Ishikawa (cell line): ENCODE results near the gene WWOX.

Experiments
- CEBPB ChIP-seq: IDR thresholded peaks from 2 replicates; pipeline ENCODE4 v1.6.1; 2012
- CREB1 ChIP-seq: IDR thresholded peaks from 2 replicates; pipeline ENCODE4 v1.6.1; 2012; ENCODE audit warnings: low read depth
- EGR1 ChIP-seq: IDR thresholded peaks from 2 replicates; pipeline ENCODE4 v1.6.1; 2012
- EP300 ChIP-seq: IDR thresholded peaks from 2 replicates; pipeline ENCODE4 v1.6.1; 2012; ENCODE audit warnings: borderline replicate concordance
- FOXM1 ChIP-seq: IDR thresholded peaks from 2 replicates; pipeline ENCODE4 v1.6.1; 2012; ENCODE audit warnings: low read depth, borderline replicate concordance
- NFIC ChIP-seq: IDR thresholded peaks from 2 replicates; pipeline ENCODE4 v1.6.1; 2012
- RAD21 ChIP-seq: IDR thresholded peaks from 2 replicates; pipeline ENCODE4 v1.6.1; 2012; ENCODE audit warnings: low read depth
- REST ChIP-seq: IDR thresholded peaks from 2 replicates; pipeline ENCODE4 v1.6.1; 2012; ENCODE audit warnings: low read depth, mild to moderate bottlenecking
- TAF1 ChIP-seq: IDR thresholded peaks from 2 replicates; pipeline ENCODE4 v1.6.1; 2012; ENCODE audit warnings: low read depth, mild to moderate bottlenecking
- TCF12 ChIP-seq: IDR thresholded peaks from 2 replicates; pipeline ENCODE4 v1.6.1; 2012; ENCODE audit warnings: low read depth
- TEAD4 ChIP-seq: IDR thresholded peaks from 2 replicates; pipeline ENCODE4 v1.6.1; 2012
- USF1 ChIP-seq: IDR thresholded peaks from 2 replicates; pipeline ENCODE4 v1.6.1; 2012
- YY1 ChIP-seq: IDR thresholded peaks from 2 replicates; pipeline ENCODE4 v1.6.1; 2012; ENCODE audit warnings: low read depth
- ZBTB7A ChIP-seq: IDR thresholded peaks from 2 replicates; pipeline ENCODE4 v1.6.1; 2012; ENCODE audit warnings: low read depth
- TF ChIP-seq, protein P1 (sequence below): IDR thresholded peaks from 2 replicates; pipeline ENCODE4 v1.6.1; 2012

Gene WWOX

GRCh38 chr16:78500659-78501270 is 401.3 kb downstream of the WWOX start:
- TF ChIP-seq RAD21 (no peak), TEAD4 (no peak), ZBTB7A (no peak), TAF1 (no peak)

GRCh38 chr16:78501744-78502143 is 402.3 kb downstream of the WWOX start:
- TF ChIP-seq YY1 (no peak), EP300 (no peak), TEAD4 (no peak), USF1 (no peak), RAD21 (no peak), ZBTB7A (no peak), CEBPB (no peak), NFIC (no peak), CREB1 (no peak), REST (no peak), EGR1 (no peak)
- TF ChIP-seq, protein P1, sequence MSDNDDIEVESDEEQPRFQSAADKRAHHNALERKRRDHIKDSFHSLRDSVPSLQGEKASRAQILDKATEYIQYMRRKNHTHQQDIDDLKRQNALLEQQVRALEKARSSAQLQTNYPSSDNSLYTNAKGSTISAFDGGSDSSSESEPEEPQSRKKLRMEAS, result no peak

DNA sequence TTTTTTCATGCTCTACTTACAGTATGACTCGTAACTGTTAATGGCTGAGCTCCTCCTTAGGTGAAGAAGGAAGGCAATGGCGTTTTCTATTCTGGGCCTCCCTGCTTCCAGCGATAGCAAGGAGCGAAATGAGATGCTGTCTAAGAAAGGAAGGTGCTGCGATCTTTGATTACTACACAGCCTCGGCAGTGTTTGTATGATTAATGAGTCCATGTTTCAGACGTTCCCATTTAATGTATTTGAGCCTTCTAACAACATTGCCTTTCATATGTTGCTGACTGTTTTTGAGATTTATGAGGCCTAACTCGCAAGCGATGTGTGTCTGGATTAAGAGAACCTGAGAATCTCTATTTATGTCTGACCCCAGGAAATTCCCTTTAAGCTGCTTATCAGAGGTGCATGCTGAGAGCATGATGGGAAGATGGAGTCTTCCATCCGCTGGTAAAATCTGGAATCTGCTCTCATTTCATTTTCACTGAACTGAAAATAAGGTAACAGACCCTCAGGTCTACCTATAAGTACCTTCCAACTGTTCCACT is 403.4 kb downstream of the WWOX start:
- no peak for TF ChIP-seq EGR1
- TF ChIP-seq TCF12, result no peak
- no peak for TF ChIP-seq TEAD4
- TF ChIP-seq CEBPB, result no peak
- TF ChIP-seq REST, result no peak
- TF ChIP-seq NFIC, result no peak
- TF ChIP-seq ZBTB7A, result no peak
- TF ChIP-seq RAD21, result no peak

GRCh38 chr16:78503602-78504001 is 404.1 kb downstream of the WWOX start:
- TF ChIP-seq, protein P1, result no peak
- TF ChIP-seq RAD21, result peak; percentile 41

DNA sequence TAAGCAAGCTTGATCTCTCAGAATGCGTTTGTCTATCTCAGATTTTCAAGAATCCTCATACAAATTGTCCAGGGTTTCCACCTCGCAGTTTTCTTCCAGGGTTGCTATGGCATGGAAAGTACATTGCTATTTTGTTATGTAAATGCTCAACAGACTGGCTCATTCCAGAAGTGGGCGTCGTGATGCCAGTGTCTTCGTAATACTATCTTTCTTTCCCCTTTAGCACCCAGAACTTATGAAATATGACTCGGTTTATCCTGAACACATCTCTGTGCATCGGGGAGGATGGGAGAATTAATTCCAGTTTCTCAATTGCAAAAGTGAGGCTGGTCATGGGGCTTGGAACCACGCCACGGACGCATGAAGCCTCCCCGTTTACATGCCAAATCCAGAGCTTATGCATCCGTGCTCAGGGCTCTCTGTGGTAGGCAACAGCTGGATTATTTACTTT is 405.0 kb downstream of the WWOX start:
- TF ChIP-seq EGR1 (no peak), TEAD4 (no peak), EP300 (no peak), ZBTB7A (no peak), RAD21 (no peak), REST (no peak), TCF12 (no peak), YY1 (no peak), FOXM1 (no peak), NFIC (no peak), USF1 (no peak), TAF1 (no peak), CREB1 (no peak), CEBPB (no peak)
- TF ChIP-seq, protein P1, result no peak
